ENCODE results near the gene SIRT7. TPM values are rescaled to one million over a fixed set of nuclear protein-coding genes. Genes with fewer than 3 reads are reported as not detected.

SIRT7 gene
- total RNA-seq, 6 donors from 2014 or later = 35.7 to 87.0 (median 39.7) TPM

DNA sequence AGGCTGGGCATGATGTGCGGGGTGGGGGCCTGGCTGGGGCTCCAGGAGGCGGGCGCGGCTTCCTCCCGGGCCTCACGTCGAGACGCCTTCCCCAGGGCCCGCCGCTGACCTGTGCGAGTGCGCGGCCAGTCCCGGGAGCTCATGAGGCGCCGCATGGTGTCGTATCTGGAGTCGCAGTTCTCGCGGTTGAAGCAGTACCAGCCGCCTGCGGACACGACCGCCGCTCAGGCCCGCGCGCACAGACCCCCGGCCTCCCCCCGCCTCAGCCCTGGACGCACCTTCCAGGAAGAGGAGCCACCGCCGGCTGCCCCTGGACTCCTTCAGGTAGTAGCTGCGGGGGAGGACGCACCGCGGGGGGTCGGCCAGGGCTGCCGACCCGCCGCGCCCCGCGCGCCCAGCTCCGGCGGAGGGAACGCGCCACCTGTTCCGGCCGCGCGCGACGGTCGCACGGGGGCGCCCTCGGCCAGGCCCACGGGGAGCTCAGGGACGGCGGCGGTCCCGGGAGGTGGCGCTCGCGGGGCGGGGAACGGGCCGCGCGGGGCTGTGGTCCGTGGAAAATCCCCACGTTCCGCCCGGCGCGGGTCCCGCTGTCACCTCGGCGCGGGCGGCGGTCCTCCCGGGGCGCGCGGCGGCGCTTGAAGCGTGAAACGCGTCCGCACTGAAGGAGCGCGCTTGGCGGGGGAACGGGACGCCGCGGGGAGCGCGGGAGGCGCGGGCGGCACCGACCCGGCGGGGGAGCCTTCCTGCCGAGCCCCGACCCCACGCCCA, 41.6 kb upstream of the SIRT7 start:
- Histone ChIP-seq H3K36me3 (no peaks in the 10 kb centered on the region), H3K4me3 (peak overlapping the region in 3 of 4 donors; percentile 50 to 57 (median 52)), H3K27ac (peak overlapping the region in 1 of 4 donors; percentile 49), H3K4me1 (peaks cover 14 to 33% (median 21%) of the 10 kb centered on the region in 4 donors), H3K27me3 (peaks cover 1 to 43% (median 17%) of the 10 kb centered on the region in 4 donors), H3K9me3 (no peaks in the 10 kb centered on the region)
- TF ChIP-seq, protein P1, sequence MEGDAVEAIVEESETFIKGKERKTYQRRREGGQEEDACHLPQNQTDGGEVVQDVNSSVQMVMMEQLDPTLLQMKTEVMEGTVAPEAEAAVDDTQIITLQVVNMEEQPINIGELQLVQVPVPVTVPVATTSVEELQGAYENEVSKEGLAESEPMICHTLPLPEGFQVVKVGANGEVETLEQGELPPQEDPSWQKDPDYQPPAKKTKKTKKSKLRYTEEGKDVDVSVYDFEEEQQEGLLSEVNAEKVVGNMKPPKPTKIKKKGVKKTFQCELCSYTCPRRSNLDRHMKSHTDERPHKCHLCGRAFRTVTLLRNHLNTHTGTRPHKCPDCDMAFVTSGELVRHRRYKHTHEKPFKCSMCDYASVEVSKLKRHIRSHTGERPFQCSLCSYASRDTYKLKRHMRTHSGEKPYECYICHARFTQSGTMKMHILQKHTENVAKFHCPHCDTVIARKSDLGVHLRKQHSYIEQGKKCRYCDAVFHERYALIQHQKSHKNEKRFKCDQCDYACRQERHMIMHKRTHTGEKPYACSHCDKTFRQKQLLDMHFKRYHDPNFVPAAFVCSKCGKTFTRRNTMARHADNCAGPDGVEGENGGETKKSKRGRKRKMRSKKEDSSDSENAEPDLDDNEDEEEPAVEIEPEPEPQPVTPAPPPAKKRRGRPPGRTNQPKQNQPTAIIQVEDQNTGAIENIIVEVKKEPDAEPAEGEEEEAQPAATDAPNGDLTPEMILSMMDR (IDR thresholded peaks at IDR 0.05) = peak; percentile 79 to 100 (median 99)
- TF ChIP-seq EP300 (IDR thresholded peaks at IDR 0.05) (no peak), POLR2AphosphoS5 (IDR thresholded peaks at IDR 0.05) (no peak)
- DNase-seq = peak; percentile 79 to 97
- peak; percentile 72 to 90 for ATAC-seq (ENCODE audit: low FRiP score in 2 of 2)
- WGBS, 2 donors = 0% methylated on average over 2 to 10 of the region's 112 CpGs

DNA sequence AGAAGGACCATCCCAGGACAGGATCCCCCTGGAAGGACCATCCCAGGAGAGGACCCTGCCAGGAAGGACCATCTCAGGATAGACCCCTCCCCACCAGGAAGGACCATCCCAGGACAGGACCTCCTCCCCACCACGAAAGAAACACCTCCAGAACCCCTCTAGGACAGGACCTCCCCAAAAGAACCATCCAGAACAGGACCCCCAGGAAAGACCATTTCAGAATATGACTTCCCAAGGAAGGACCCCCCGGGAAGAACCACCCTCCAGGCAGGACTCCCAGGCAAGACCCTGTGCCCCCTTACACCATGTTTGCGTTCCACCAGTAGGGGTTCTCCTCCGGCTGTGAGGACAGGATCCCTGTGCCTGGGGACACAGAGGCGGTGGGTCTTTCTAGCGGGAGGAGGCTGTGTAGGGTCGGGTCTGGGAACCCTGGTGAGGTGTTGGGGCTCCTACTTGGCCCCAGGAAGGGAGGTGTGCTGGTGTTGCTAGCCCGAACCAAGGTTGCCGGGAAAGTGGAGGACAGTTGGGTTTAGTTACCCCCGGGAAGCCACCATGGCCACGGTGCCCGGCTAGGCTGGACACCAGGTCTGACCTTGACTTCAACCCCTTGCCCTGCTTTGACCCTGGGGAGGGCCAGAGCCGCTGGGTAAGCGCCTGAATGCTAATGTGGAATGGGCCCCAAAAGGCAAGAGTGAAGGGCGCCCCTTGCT, 40.8 kb upstream of the SIRT7 start:
- Histone ChIP-seq H3K9me3 (no peaks in the 10 kb centered on the region), H3K27me3 (peaks cover 1 to 43% (median 17%) of the 10 kb centered on the region in 4 donors), H3K4me1 (peaks cover 14 to 33% (median 21%) of the 10 kb centered on the region in 4 donors), H3K4me3 (peak overlapping the region in 2 of 4 donors; percentile 52 to 57), H3K27ac (no peak overlapping the region), H3K36me3 (no peaks in the 10 kb centered on the region)
- TF ChIP-seq, protein P1 (IDR thresholded peaks at IDR 0.05) = no peak
- TF ChIP-seq EP300 (IDR thresholded peaks at IDR 0.05) = no peak
- no peak for TF ChIP-seq POLR2AphosphoS5 (IDR thresholded peaks at IDR 0.05)
- no peak for TF ChIP-seq POLR2A (IDR thresholded peaks at IDR 0.05)
- ATAC-seq (ENCODE audit: low FRiP score in 2 of 2) = no peak
- 70 to 76% methylated on average over 10 to 15 of the region's 15 CpGs for WGBS, 2 donors
- no peak for DNase-seq

DNA sequence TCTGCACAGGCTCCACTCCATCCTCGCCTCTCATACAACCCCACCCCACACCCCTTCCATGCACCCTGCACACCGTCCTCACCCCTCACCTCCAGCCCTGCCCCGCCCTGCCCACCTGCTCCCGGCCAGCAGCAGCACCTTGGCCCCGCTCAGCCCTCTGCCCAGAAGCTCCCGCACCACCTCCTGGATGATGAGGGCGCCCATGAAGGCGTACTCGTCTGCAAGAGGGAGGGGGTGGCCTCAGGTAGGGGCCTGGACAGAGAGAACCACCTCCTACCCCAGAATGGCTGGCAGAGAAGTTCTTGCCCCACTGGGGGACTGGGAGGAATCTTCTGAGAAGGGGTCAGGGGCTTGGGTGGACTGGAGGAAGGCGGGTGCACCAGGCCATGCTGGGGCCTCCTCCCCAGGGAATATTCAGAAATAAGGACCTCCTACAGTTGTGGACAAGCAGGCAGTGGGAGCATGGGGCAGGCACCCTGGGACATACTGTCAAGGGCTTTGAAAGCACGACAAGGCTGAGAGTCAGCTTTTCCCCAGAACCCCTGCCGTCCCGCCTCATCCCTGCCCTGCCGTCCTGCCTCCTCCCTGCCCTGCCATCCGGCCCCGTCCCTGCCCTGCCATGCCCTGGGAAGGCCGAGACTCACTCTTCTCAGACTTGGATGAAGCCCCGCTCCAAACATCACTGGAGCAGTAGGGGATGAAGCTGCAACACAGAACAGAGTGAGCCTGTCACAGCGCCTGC, 39.9 kb upstream of the SIRT7 start:
- no peak for ATAC-seq (ENCODE audit: low FRiP score in 2 of 2)
- H3K27ac ChIP-seq = no peak overlapping the region
- peaks cover 14 to 33% (median 21%) of the 10 kb centered on the region in 4 donors for H3K4me1 ChIP-seq
- TF ChIP-seq, protein P1 (IDR thresholded peaks at IDR 0.05) = no peak
- no peak for TF ChIP-seq POLR2A (IDR thresholded peaks at IDR 0.05)
- TF ChIP-seq POLR2AphosphoS5 (IDR thresholded peaks at IDR 0.05) = no peak
- DNase-seq = peak in 1 of 2 donors; percentile 64
- no peaks in the 10 kb centered on the region for H3K36me3 ChIP-seq
- peaks cover 1 to 40% (median 17%) of the 10 kb centered on the region in 4 donors for H3K27me3 ChIP-seq
- H3K9me3 ChIP-seq = no peaks in the 10 kb centered on the region
- H3K4me3 ChIP-seq = no peak overlapping the region
- 86 to 91% methylated on average over 17 to 19 of the region's 19 CpGs for WGBS, 2 donors

DNA sequence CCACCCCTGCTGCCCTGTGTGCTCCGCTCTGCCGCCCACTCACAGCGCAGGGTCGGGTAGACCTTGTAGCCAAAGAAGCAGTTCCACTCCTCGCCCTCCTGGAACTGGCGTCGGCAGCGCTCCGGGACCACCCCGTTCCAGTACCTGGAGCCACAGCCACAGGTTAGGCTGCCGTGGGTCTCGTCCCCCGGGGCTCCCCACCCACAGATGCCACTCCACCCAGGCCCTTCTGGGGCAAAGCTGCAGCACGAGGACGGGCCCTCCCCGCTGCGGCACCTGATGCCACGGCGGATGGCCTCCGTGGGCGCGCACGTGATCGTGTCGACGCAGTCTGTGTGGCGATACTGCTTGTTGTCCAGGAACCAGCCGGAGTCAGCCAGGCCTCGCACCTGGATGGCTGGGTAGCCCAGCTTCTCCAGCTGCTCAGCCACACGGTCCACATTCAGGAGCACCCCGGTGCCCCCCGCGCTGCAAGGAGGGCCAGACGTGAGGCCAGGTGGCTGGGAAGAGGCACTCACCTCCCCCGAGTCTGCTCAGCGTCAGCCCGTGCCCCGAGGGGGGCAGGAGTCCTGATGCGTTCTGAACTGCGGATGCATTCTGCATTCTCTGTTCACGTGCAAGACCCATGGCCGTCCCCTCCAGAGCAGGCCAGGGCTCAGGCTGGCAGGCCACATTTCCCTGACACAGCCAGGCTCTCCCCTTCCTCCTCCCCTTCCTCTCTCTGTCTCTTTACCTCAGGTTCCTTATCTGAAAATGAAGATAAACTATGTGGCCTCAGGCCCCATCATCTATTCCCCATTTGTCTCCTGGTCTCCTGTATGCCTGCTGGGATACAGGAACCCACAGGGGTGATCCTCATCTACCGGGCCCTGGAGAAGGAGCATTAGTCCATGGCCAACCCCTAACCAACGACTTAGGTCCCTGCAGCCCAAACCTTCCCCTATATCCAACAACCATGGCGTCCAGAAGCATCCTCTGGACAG, 38.9 kb upstream of the SIRT7 start:
- TF ChIP-seq EP300 (IDR thresholded peaks at IDR 0.05) (no peak), POLR2AphosphoS5 (IDR thresholded peaks at IDR 0.05) (no peak), POLR2A (IDR thresholded peaks at IDR 0.05) (no peak)
- TF ChIP-seq, protein P1 (IDR thresholded peaks at IDR 0.05) = no peak
- no peak overlapping the region for H3K27ac ChIP-seq
- H3K4me3 ChIP-seq = no peak overlapping the region
- peaks cover 0 to 30% (median 16%) of the 10 kb centered on the region in 4 donors for H3K27me3 ChIP-seq
- peaks cover 14 to 30% (median 21%) of the 10 kb centered on the region in 4 donors for H3K4me1 ChIP-seq
- peak in 1 of 2 donors; percentile 81 for DNase-seq
- 74 to 90% methylated on average over 11 to 38 of the region's 45 CpGs for WGBS, 2 donors
- no peak for ATAC-seq (ENCODE audit: low FRiP score in 2 of 2)
- no peaks in the 10 kb centered on the region for H3K36me3 ChIP-seq
- H3K9me3 ChIP-seq = no peaks in the 10 kb centered on the region

Data from upper lobe of left lung (tissue), 6 donors.